Loucy (cell line): Measurements from ENCODE around the gene KLHL33.
"Not testable (repeated sequence)": the region's sequence is repeated elsewhere in the genome, so short reads cannot be mapped to it uniquely, and the experiment has no call there.

Experiments
- H2AFZ ChIP-seq: fragments of 200-600 bp; sonication (generic); 2 replicates; pipeline ENCODE4 v1.6.0; 2016; ENCODE audit warnings: antibody characterized with exemption, mild to moderate bottlenecking, low read length, moderate library complexity
- H3F3A ChIP-seq: fragments of 200-600 bp; 2 replicates; pipeline ENCODE4 v1.6.0; 2016; ENCODE audit warnings: antibody characterized with exemption, low read depth, mild to moderate bottlenecking
- H3K27me3 ChIP-seq: fragments of 200-600 bp; sonication (generic); 2 replicates; pipeline ENCODE4 v1.6.1; 2014; ENCODE audit warnings: low read length, mild to moderate bottlenecking; ENCODE audit not compliant: insufficient read depth, poor library complexity, severe bottlenecking
- H3K36me3 ChIP-seq: fragments of 200-600 bp; sonication (generic); 2 replicates; pipeline ENCODE4 v1.6.1; 2016; ENCODE audit warnings: low read length; ENCODE audit not compliant: insufficient read depth
- H3K4me1 ChIP-seq: fragments of 200-600 bp; sonication (generic); 2 replicates; pipeline ENCODE4 v1.5.1; 2014; ENCODE audit warnings: low read length, mild to moderate bottlenecking; ENCODE audit not compliant: insufficient read depth, poor library complexity, severe bottlenecking
- H3K4me2 ChIP-seq: fragments of 200-600 bp; sonication (generic); 2 replicates; pipeline ENCODE4 v1.6.0; 2014; ENCODE audit warnings: antibody characterized with exemption, low read length, low read depth, mild to moderate bottlenecking; ENCODE audit not compliant: poor library complexity, severe bottlenecking
- H3K4me3 ChIP-seq: fragments of 200-600 bp; sonication (generic); 2 replicates; pipeline ENCODE4 v1.5.1; 2014; ENCODE audit warnings: low read length, mild to moderate bottlenecking, mixed read lengths; ENCODE audit not compliant: poor library complexity, severe bottlenecking
- H3K79me2 ChIP-seq: fragments of 200-600 bp; sonication (generic); 2 replicates; pipeline ENCODE4 v1.6.1; 2014; ENCODE audit warnings: low read length; ENCODE audit not compliant: insufficient read depth
- H3K9ac ChIP-seq: fragments of 200-600 bp; sonication (generic); 2 replicates; pipeline ENCODE4 v1.6.0; 2014; ENCODE audit warnings: mild to moderate bottlenecking, low read depth, low read length, moderate library complexity; ENCODE audit not compliant: poor library complexity, severe bottlenecking
- H3K9me2 ChIP-seq: fragments of 200-600 bp; sonication (generic); replicated peaks from 2 replicates; pipeline ENCODE4 v1.6.1; 2016; ENCODE audit warnings: low read depth, low read length, mixed read lengths
- H3K9me3 ChIP-seq: fragments of 200-600 bp; sonication (generic); 2 replicates; pipeline ENCODE4 v1.6.1; 2014; ENCODE audit warnings: mild to moderate bottlenecking, antibody characterized with exemption, low read length, low read depth; ENCODE audit not compliant: insufficient read depth
- H4K20me1 ChIP-seq: fragments of 200-600 bp; sonication (generic); 2 replicates; pipeline ENCODE4 v1.6.0; 2014; ENCODE audit warnings: antibody characterized with exemption, low read length, mild to moderate bottlenecking; ENCODE audit not compliant: insufficient read depth, poor library complexity, severe bottlenecking
- CTCF ChIP-seq: fragments of 200-600 bp; sonication (generic); conservative IDR thresholded peaks from 2 replicates; pipeline ENCODE4 v1.5.1; 2014; ENCODE audit warnings: mild to moderate bottlenecking, antibody characterized with exemption, low read length
- EZH2phosphoT487 ChIP-seq: fragments of 200-600 bp; IDR thresholded peaks from 2 replicates; pipeline ENCODE4 v1.6.1; 2018; ENCODE audit warnings: antibody characterized with exemption, mild to moderate bottlenecking, moderate library complexity, borderline replicate concordance

KLHL33 gene

DNA sequence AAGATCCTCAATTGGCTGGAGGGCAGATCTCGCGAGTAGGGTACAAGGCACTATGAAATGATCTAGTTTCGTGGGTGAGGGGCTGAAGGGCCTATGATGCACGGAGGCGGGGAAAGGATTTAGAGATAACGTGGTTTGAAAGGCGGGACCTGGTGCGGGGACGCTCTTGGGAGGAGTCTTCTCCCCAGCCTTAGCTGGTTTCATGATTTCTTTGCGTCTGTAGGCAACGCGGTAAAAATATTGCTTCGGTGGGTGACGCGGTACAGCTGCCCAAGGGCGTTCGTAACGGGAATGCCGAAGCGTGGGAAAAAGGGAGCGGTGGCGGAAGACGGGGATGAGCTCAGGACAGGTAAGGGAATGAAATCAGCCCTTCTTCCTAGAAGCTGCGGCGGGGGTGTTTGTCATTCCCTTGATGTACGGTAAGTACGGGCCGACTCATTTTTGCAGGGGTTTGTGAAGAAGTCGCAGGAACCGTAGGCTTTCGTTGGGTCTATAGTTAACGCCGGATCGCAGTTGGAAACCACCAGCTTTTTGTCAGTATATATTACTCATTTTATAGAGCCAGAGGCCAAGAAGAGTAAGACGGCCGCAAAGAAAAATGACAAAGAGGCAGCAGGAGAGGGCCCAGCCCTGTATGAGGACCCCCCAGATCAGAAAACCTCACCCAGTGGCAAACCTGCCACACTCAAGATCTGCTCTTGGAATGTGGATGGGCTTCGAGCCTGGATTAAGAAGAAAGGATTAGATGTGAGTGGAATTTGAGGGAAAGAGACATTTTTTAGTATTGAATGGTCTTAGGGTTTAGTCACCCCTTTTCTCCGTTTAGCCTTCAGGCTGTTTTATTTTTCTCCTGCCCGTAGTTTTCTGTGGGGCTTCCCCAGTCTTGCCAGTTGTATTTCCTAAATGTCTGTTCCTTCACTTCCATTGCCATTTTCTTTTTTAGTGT lies 19.7 kb upstream of the KLHL33 start:
- Histone ChIP-seq H3K27me3 (no peaks in the 10 kb centered on the region), H2AFZ (peak overlapping the region; percentile 74), H4K20me1 (peaks cover 50% of the 10 kb centered on the region), H3K9ac (peak overlapping the region; percentile 95), H3K9me3 (no peaks in the 10 kb centered on the region), H3K4me3 (peak overlapping the region; percentile 86), H3K79me2 (peaks cover 86% of the 10 kb centered on the region), H3K4me1 (peaks cover 44% of the 10 kb centered on the region), H3F3A (no peaks in the 10 kb centered on the region), H3K36me3 (peaks cover 40% of the 10 kb centered on the region; the same call in 1 of the 2 replicates), H3K9me2 (no peaks in the 10 kb centered on the region), H3K4me2 (peak overlapping the region; percentile 88)
- no peak for TF ChIP-seq CTCF
- no peak for TF ChIP-seq EZH2phosphoT487

DNA sequence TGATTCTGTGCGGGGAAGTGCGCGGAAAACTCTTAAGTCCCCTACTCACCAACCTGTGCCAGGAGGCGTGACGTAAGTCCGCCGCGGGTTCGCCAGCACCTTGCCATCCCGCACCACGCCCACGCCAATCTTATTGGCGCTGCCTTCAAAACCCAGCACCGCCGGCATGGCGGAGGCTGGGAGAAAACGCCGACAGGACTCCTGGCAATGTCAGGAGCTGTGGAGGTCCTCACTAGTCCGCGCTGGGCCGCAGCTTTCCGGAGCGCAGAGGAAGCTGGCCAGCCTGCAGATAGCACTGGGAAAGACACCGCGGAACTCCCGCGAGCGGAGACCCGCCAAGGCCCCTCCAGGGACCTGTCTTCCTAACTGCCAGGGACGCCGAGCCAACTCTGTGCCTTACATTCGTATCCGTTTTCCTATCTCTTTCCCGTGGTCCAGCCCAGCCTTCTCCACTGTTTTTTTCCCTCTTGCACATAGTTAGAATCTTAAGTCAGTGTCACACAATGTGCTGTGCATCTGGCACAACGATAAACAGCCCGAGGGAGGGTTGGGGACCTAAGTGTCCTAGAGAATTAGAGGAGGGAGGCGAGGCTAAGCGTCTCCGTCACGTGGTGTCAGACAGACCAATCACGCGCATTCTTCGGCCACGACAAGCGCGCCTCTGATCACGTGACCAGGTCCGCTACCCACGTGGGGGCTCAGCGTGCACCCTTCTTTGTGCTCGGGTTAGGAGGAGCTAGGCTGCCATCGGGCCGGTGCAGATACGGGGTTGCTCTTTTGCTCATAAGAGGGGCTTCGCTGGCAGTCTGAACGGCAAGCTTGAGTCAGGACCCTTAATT lies 18.8 kb upstream of the KLHL33 start, which contains the start of the genes APEX1 and OSGEP:
Gene APEX1, plus strand, starts transcription at position 711 of the 839 bp plus-strand sequence. CDS start 420 bp downstream, outside the sequence.
Gene OSGEP, minus strand, starts transcription at position 297 of the 839 bp plus-strand sequence. Its CDS starts 129 bp downstream, at position 168.
- Histone ChIP-seq H3K9me3 (no peaks in the 10 kb centered on the region), H3K9ac (peak within 1 kb of the TSS; percentile 95), H3K9me2 (no peaks in the 10 kb centered on the region), H3K4me2 (peak within 1 kb of the TSS; percentile 88), H2AFZ (peak within 1 kb of the TSS; percentile 74), H3K4me3 (peak within 1 kb of the TSS; percentile 86), H3K36me3 (peaks cover 46% of the 10 kb centered on the region; the same call in 1 of the 2 replicates), H3K27me3 (no peaks in the 10 kb centered on the region), H3K79me2 (peaks cover 81% of the 10 kb centered on the region), H3K4me1 (peaks cover 36% of the 10 kb centered on the region), H4K20me1 (peaks cover 41% of the 10 kb centered on the region), H3F3A (no peaks in the 10 kb centered on the region)
- no peak for TF ChIP-seq CTCF
- TF ChIP-seq EZH2phosphoT487: no peak

GRCh38 chr14:20452831-20453230 lies 16.9 kb upstream of the KLHL33 start:
- not testable (repeated sequence) for H2AFZ ChIP-seq, H3K9me2 ChIP-seq, H3K9me3 ChIP-seq, H3K27me3 ChIP-seq, H3F3A ChIP-seq
- Histone ChIP-seq H3K4me3 (peak overlapping the region; percentile 86), H3K79me2 (peaks cover 62% of the 10 kb centered on the region), H3K4me1 (peaks cover 28% of the 10 kb centered on the region), H3K4me2 (peak overlapping the region; percentile 88), H4K20me1 (peaks cover 29% of the 10 kb centered on the region), H3K9ac (peak overlapping the region; percentile 95), H3K36me3 (peaks cover 51% of the 10 kb centered on the region; the same call in 1 of the 2 replicates)
